ENCODE data around the gene CCDC102A.

DNA sequence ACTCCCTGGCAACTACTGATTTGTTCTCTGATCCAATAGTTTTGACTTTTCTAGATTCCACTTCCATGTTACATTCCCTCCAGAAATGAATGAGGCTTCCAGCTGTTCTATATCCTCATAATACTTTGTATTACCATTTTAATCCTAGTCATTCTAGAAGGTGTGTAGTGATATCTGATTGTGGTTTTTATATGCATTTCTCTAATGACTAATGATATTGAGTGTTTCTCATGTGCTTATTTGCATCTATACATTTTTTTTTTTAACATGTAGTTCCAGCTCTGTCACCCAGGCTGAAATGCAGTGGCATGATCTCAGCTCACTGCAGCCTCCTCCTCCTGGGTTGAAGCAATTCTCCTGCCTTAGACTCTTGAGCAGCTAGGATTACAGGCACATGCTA, 13.4 kb upstream of the CCDC102A start:
- TF ChIP-seq POLR2A (IDR thresholded peaks at IDR 0.05), result no peak
- TF ChIP-seq, protein P1, sequence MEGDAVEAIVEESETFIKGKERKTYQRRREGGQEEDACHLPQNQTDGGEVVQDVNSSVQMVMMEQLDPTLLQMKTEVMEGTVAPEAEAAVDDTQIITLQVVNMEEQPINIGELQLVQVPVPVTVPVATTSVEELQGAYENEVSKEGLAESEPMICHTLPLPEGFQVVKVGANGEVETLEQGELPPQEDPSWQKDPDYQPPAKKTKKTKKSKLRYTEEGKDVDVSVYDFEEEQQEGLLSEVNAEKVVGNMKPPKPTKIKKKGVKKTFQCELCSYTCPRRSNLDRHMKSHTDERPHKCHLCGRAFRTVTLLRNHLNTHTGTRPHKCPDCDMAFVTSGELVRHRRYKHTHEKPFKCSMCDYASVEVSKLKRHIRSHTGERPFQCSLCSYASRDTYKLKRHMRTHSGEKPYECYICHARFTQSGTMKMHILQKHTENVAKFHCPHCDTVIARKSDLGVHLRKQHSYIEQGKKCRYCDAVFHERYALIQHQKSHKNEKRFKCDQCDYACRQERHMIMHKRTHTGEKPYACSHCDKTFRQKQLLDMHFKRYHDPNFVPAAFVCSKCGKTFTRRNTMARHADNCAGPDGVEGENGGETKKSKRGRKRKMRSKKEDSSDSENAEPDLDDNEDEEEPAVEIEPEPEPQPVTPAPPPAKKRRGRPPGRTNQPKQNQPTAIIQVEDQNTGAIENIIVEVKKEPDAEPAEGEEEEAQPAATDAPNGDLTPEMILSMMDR (IDR thresholded peaks at IDR 0.05), result no peak
